ENCODE measurements around the gene ZNF304. TPM values are rescaled to one million over a fixed set of nuclear protein-coding genes. Genes with fewer than 3 reads are reported as not detected.
A peak's percentile ranks its signal among the peaks of the same experiment; 100 is the strongest.

Gene ZNF304
- total and polyA plus RNA-seq, 2 experiments from 2014 or later: 3.0 to 6.9 TPM

DNA sequence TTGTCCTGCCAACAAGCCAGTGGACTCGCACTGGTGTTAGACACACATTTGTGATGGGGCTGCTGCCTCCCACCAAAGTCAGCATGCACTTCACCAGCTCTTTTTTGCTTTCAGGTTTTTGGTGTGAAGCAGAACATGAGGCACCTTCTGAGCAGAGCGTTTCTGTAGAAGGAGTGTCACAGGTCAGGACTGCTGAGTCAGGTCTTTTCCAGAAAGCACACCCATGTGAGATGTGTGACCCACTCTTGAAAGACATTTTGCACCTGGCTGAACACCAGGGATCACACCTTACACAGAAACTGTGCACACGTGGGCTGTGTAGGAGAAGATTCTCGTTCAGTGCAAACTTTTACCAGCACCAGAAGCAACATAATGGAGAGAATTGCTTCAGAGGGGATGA is 4.8 kb downstream of the ZNF304 start:
- Histone ChIP-seq H3K4me2 (no peak overlapping the region), H3K9me2 (replicated peaks; ENCODE audit: insufficient read depth) (no peaks in the 10 kb centered on the region), H3K4me1 (ENCODE audit: insufficient read depth) (peaks cover 12% of the 10 kb centered on the region), H3K36me3 (replicated peaks; ENCODE audit: insufficient read depth, low read depth) (no peaks in the 10 kb centered on the region), H3K27ac (no peak overlapping the region), H2AFZ (no peak overlapping the region), H4K20me1 (ENCODE audit: insufficient read depth, poor library complexity, severe bottlenecking) (no peaks in the 10 kb centered on the region), H3K9me3 (ENCODE audit: low read depth) (no peaks in the 10 kb centered on the region), H3K4me3 (no peak overlapping the region), H3K79me2 (peaks cover 29% of the 10 kb centered on the region), H3K27me3 (no peaks in the 10 kb centered on the region)
- DNase-seq (ENCODE audit: low spot score): no peak
- TF ChIP-seq, protein P1, sequence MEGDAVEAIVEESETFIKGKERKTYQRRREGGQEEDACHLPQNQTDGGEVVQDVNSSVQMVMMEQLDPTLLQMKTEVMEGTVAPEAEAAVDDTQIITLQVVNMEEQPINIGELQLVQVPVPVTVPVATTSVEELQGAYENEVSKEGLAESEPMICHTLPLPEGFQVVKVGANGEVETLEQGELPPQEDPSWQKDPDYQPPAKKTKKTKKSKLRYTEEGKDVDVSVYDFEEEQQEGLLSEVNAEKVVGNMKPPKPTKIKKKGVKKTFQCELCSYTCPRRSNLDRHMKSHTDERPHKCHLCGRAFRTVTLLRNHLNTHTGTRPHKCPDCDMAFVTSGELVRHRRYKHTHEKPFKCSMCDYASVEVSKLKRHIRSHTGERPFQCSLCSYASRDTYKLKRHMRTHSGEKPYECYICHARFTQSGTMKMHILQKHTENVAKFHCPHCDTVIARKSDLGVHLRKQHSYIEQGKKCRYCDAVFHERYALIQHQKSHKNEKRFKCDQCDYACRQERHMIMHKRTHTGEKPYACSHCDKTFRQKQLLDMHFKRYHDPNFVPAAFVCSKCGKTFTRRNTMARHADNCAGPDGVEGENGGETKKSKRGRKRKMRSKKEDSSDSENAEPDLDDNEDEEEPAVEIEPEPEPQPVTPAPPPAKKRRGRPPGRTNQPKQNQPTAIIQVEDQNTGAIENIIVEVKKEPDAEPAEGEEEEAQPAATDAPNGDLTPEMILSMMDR (IDR thresholded peaks at IDR 0.05; ENCODE audit: poor library complexity): no peak
- TF ChIP-seq EZH2phosphoT487 (IDR thresholded peaks at IDR 0.05; ENCODE audit: low read depth, severe bottlenecking, unreplicated experiment) (no peak), EZH2 (IDR thresholded peaks at IDR 0.05; ENCODE audit: borderline replicate concordance) (no peak)
- WGBS (ENCODE audit: low lambda C conversion rate, missing lambda C conversion rate): 94% methylated on average over 4 of the region's 4 CpGs

DNA sequence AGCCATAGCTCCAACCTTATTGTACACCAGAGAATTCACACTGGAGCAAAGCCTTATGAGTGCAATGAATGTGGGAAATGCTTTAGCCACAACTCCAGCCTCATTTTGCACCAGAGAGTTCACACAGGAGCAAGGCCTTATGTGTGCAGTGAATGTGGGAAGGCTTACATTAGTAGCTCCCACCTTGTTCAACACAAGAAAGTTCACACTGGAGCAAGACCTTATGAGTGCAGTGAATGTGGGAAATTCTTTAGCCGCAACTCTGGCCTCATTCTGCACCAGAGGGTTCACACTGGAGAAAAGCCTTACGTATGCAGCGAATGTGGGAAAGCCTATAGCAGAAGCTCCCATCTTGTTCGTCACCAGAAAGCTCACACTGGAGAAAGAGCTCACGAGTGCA is 6.3 kb downstream of the ZNF304 start:
- Histone ChIP-seq H3K36me3 (replicated peaks; ENCODE audit: insufficient read depth, low read depth) (no peaks in the 10 kb centered on the region), H4K20me1 (ENCODE audit: insufficient read depth, poor library complexity, severe bottlenecking) (no peaks in the 10 kb centered on the region), H3K27ac (no peak overlapping the region), H3K4me2 (no peak overlapping the region), H3K4me1 (ENCODE audit: insufficient read depth) (peaks cover 9% of the 10 kb centered on the region), H3K9me2 (replicated peaks; ENCODE audit: insufficient read depth) (no peaks in the 10 kb centered on the region), H3K4me3 (no peak overlapping the region), H3K9me3 (ENCODE audit: low read depth) (no peaks in the 10 kb centered on the region), H3K27me3 (no peaks in the 10 kb centered on the region), H2AFZ (no peak overlapping the region), H3K79me2 (peaks cover 17% of the 10 kb centered on the region)
- DNase-seq (ENCODE audit: low spot score): no peak
- over 99% methylated on average over 5 of the region's 5 CpGs for WGBS (ENCODE audit: low lambda C conversion rate, missing lambda C conversion rate)
- TF ChIP-seq EZH2phosphoT487 (IDR thresholded peaks at IDR 0.05; ENCODE audit: low read depth, severe bottlenecking, unreplicated experiment) (no peak), EZH2 (IDR thresholded peaks at IDR 0.05; ENCODE audit: borderline replicate concordance) (no peak)
- TF ChIP-seq, protein P1 (IDR thresholded peaks at IDR 0.05; ENCODE audit: poor library complexity): no peak

DNA sequence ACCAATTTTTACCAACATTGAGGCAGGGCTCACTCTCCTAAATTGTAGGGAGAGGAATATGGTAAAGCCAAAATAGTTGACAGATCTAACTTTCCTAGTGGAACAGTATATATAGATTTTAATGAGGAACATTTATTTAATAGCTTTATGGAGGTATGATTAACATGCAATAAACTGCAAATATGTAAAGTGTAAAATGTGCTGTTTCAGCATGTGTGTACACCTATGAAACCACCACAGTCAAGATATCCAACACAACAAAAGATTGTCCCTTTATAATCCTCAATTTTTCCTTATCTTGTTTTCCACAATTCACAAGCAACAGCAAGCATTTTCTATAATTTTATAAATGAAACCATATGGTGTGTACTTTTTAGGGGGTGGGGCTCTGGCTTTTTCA is 8.2 kb downstream of the ZNF304 start:
- Histone ChIP-seq H3K79me2 (peaks cover 7% of the 10 kb centered on the region), H3K27me3 (no peaks in the 10 kb centered on the region), H4K20me1 (ENCODE audit: insufficient read depth, poor library complexity, severe bottlenecking) (no peaks in the 10 kb centered on the region), H3K36me3 (replicated peaks; ENCODE audit: insufficient read depth, low read depth) (no peaks in the 10 kb centered on the region), H3K9me2 (replicated peaks; ENCODE audit: insufficient read depth) (no peaks in the 10 kb centered on the region), H3K4me3 (no peak overlapping the region), H3K27ac (no peak overlapping the region), H3K4me1 (ENCODE audit: insufficient read depth) (peaks cover 6% of the 10 kb centered on the region), H2AFZ (no peak overlapping the region), H3K4me2 (no peak overlapping the region), H3K9me3 (ENCODE audit: low read depth) (no peaks in the 10 kb centered on the region)
- TF ChIP-seq, protein P1 (IDR thresholded peaks at IDR 0.05; ENCODE audit: poor library complexity): no peak
- TF ChIP-seq EZH2phosphoT487 (IDR thresholded peaks at IDR 0.05; ENCODE audit: low read depth, severe bottlenecking, unreplicated experiment): no peak
- no peak for TF ChIP-seq EZH2 (IDR thresholded peaks at IDR 0.05; ENCODE audit: borderline replicate concordance)
- DNase-seq (ENCODE audit: low spot score): no peak

DNA sequence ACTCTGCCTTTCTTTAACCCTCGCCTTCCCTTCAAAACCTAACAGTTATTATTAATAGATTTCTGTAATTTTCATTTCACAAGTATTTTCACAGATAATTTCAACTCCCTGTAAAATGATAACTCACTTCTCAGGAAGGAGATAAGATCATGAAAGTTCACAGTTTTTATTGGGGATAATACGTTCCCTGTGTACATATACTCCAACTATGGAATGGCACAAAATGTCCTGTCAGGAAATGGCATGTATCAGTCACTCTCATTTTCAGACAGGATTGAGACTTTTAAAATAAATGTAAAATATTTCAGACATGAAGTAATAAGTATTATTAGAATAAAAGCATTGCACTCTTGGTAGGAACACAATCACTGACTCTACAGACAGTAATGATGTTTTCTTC is 11.3 kb downstream of the ZNF304 start:
- peak overlapping the region; percentile 88 for H3K27ac ChIP-seq
- peaks cover 27% of the 10 kb centered on the region for H3K79me2 ChIP-seq
- H4K20me1 ChIP-seq (ENCODE audit: insufficient read depth, poor library complexity, severe bottlenecking): no peaks in the 10 kb centered on the region
- peak overlapping the region; percentile 76 for H3K4me2 ChIP-seq
- no peak for DNase-seq (ENCODE audit: low spot score)
- no peaks in the 10 kb centered on the region for H3K36me3 ChIP-seq (replicated peaks; ENCODE audit: insufficient read depth, low read depth)
- H3K9me2 ChIP-seq (replicated peaks; ENCODE audit: insufficient read depth): no peaks in the 10 kb centered on the region
- H3K27me3 ChIP-seq: no peaks in the 10 kb centered on the region
- TF ChIP-seq, protein P1 (IDR thresholded peaks at IDR 0.05; ENCODE audit: poor library complexity): no peak
- no peak for TF ChIP-seq EZH2 (IDR thresholded peaks at IDR 0.05; ENCODE audit: borderline replicate concordance)
- TF ChIP-seq EZH2phosphoT487 (IDR thresholded peaks at IDR 0.05; ENCODE audit: low read depth, severe bottlenecking, unreplicated experiment): no peak
- H3K4me1 ChIP-seq (ENCODE audit: insufficient read depth): peaks cover 9% of the 10 kb centered on the region
- no peaks in the 10 kb centered on the region for H3K9me3 ChIP-seq (ENCODE audit: low read depth)
- H3K4me3 ChIP-seq: peak overlapping the region; percentile 18
- peak overlapping the region; percentile 87 for H2AFZ ChIP-seq
- 84% methylated on average over 2 of the region's 2 CpGs for WGBS (ENCODE audit: low lambda C conversion rate, missing lambda C conversion rate)
